ENCODE results near the gene TMEM45A.
"Not testable (repeated sequence)": the region's sequence is repeated elsewhere in the genome, so short reads cannot be mapped to it uniquely, and the experiment has no call there.

The TMEM45A gene

GRCh38 chr3:100577382-100578008, 85.1 kb downstream of the TMEM45A start:
- DNase-seq (ENCODE audit: low read depth) = no peak

- no peak for DNase-seq (ENCODE audit: low read depth)
These were observed 86.2 kb downstream of the TMEM45A start for GRCh38 chr3:100578646-100579045.

GRCh38 chr3:100580147-100580546, 87.7 kb downstream of the TMEM45A start:
- DNase-seq (ENCODE audit: low read depth) = no peak

- no peak for DNase-seq (ENCODE audit: low read depth)
These were observed 89.2 kb downstream of the TMEM45A start for GRCh38 chr3:100581650-100582049.

GRCh38 chr3:100582157-100582556, 89.7 kb downstream of the TMEM45A start:
- DNase-seq (ENCODE audit: low read depth) = not testable (repeated sequence)

GRCh38 chr3:100584101-100584660, 91.8 kb downstream of the TMEM45A start:
- no peak for DNase-seq (ENCODE audit: low read depth)

- DNase-seq (ENCODE audit: low read depth) = no peak
These were observed 94.4 kb downstream of the TMEM45A start for GRCh38 chr3:100586832-100587231.

- no peak for DNase-seq (ENCODE audit: low read depth)
These were observed 95.8 kb downstream of the TMEM45A start for GRCh38 chr3:100588251-100588650.

- peak; percentile 6 for DNase-seq (ENCODE audit: low read depth)
These were observed 97.9 kb downstream of the TMEM45A start for GRCh38 chr3:100590114-100590839.

- DNase-seq (ENCODE audit: low read depth) = no peak
These were observed 98.4 kb downstream of the TMEM45A start for GRCh38 chr3:100590840-100591147.

GRCh38 chr3:100591411-100591810, 99.0 kb downstream of the TMEM45A start:
- DNase-seq (ENCODE audit: low read depth) = no peak

GRCh38 chr3:100600181-100601042, 108.0 kb downstream of the TMEM45A start:
- no peak for DNase-seq (ENCODE audit: low read depth)

GRCh38 chr3:100602506-100603444, 110.4 kb downstream of the TMEM45A start:
- no peak for DNase-seq (ENCODE audit: low read depth)

- DNase-seq (ENCODE audit: low read depth) = no peak
These were observed 111.0 kb downstream of the TMEM45A start for GRCh38 chr3:100603469-100603868.

GRCh38 chr3:100605358-100605757, 112.9 kb downstream of the TMEM45A start:
- no peak for DNase-seq (ENCODE audit: low read depth)

- no peak for DNase-seq (ENCODE audit: low read depth)
These were observed 114.6 kb downstream of the TMEM45A start for GRCh38 chr3:100606894-100607512.

- DNase-seq (ENCODE audit: low read depth) = no peak
These were observed 116.9 kb downstream of the TMEM45A start, which contains the start of gene ADGRG7 for GRCh38 chr3:100609305-100609704. Gene ADGRG7, plus strand, starts transcription at chr3:100609601. Its CDS starts 256 bp downstream, at chr3:100609857.

- DNase-seq (ENCODE audit: low read depth) = no peak
These were observed 117.5 kb downstream of the TMEM45A start for GRCh38 chr3:100609963-100610362.

- no peak for DNase-seq (ENCODE audit: low read depth)
These were observed 118.8 kb downstream of the TMEM45A start for GRCh38 chr3:100611221-100611620.

GRCh38 chr3:100613721-100614390, 121.4 kb downstream of the TMEM45A start:
- DNase-seq (ENCODE audit: low read depth) = no peak
